HEK293 (cell line): Measurements from ENCODE around the gene ARHGAP45.

ENCODE experiments used
- CTCF ChIA-PET: fragments of 350-600 bp; formaldehyde crosslinking; extraction: SDS; loops from one replicate; lab custom pipeline; 2021; ENCODE audit warnings: antibody characterized with exemption; lab: Yijun Ruan, JAX
- POLR2A ChIA-PET: fragments of 300-600 bp; formaldehyde crosslinking; extraction: SDS; loops from one replicate; lab custom pipeline; 2020; ENCODE audit warnings: antibody characterized with exemption, inconsistent platforms; lab: Yijun Ruan, JAX
- H3K27ac ChIP-seq: fragments of 200-500 bp; sonication (Bioruptor generic); 2 replicates; pipeline ENCODE4 v1.5.1; 2014; ENCODE audit warnings: low read depth, low read length, control low read depth, inconsistent platforms; ENCODE audit errors: extremely low read depth
- H3K36me3 ChIP-seq, 2 experiments: fragments of 200-500 bp in 1 of 2; sonication (Bioruptor generic) in 1 of 2; 1 replicate in 1 of 2; 2 replicates in 1 of 2; pipeline ENCODE4 v1.5.1; 2014 to 2017; ENCODE audit warnings: inconsistent platforms in 2 of 2, low read length in 2 of 2; ENCODE audit not compliant: control insufficient read depth in 2 of 2, insufficient read depth in 1 of 2
- H3K4me1 ChIP-seq: fragments of 200-500 bp; sonication (Bioruptor generic); 2 replicates; pipeline ENCODE4 v1.5.1; 2014; ENCODE audit warnings: mild to moderate bottlenecking, low read length, inconsistent platforms; ENCODE audit not compliant: control insufficient read depth, insufficient read depth
- H3K4me3 ChIP-seq: 2 replicates; pipeline ENCODE4 v1.5.1; 2011; ENCODE audit warnings: low read depth, mild to moderate bottlenecking, control low read depth, low read length, moderate library complexity
- H3K9me3 ChIP-seq: fragments of 200-500 bp; sonication (Bioruptor generic); 2 replicates; pipeline ENCODE4 v1.5.1; 2014; ENCODE audit warnings: low read depth, low read length, inconsistent platforms; ENCODE audit not compliant: control insufficient read depth, insufficient read depth
- HOXD13 ChIP-seq: sonication (generic); formaldehyde crosslinking; IDR thresholded peaks from 2 replicates; pipeline ENCODE4 v1.8.0; 2022; ENCODE audit warnings: missing genetic modification reagents, borderline replicate concordance
- KLF16 ChIP-seq: fragments of 450-650 bp; formaldehyde crosslinking; IDR thresholded peaks from 2 replicates; pipeline ENCODE4 v1.5.1; 2017; ENCODE audit warnings: missing biosample characterization, missing genetic modification characterization
- KLF8 ChIP-seq: fragments of 450-650 bp; formaldehyde crosslinking; IDR thresholded peaks from 2 replicates; pipeline ENCODE4 v1.5.1; 2016; ENCODE audit warnings: missing biosample characterization, missing genetic modification characterization
- KLF9 ChIP-seq: fragments of 450-650 bp; formaldehyde crosslinking; IDR thresholded peaks from 2 replicates; pipeline ENCODE4 v1.5.1; 2016; ENCODE audit warnings: missing biosample characterization, missing genetic modification characterization, low read depth
- OSR2 ChIP-seq: fragments of 450-650 bp; formaldehyde crosslinking; IDR thresholded peaks from 2 replicates; pipeline ENCODE4 v1.5.1; 2016; ENCODE audit warnings: missing biosample characterization, missing genetic modification characterization
- PRDM1 ChIP-seq: fragments of 450-650 bp; formaldehyde crosslinking; IDR thresholded peaks from 2 replicates; pipeline ENCODE4; 2016; ENCODE audit warnings: missing biosample characterization, missing genetic modification characterization
- PRDM2 ChIP-seq: fragments of 450-650 bp; formaldehyde crosslinking; IDR thresholded peaks from 2 replicates; pipeline ENCODE4 v1.5.1; 2016; ENCODE audit warnings: missing biosample characterization, missing genetic modification characterization, borderline replicate concordance
- SCRT2 ChIP-seq: fragments of 450-650 bp; formaldehyde crosslinking; IDR thresholded peaks from 2 replicates; pipeline ENCODE4 v1.5.1; 2016; ENCODE audit warnings: missing biosample characterization, missing genetic modification characterization
- SP2 ChIP-seq: fragments of 450-650 bp; formaldehyde crosslinking; IDR thresholded peaks from 2 replicates; pipeline ENCODE4 v1.5.1; 2016; ENCODE audit warnings: missing biosample characterization, missing genetic modification characterization
- SP7 ChIP-seq: fragments of 450-650 bp; formaldehyde crosslinking; IDR thresholded peaks from 2 replicates; pipeline ENCODE4 v1.5.1; 2016; ENCODE audit warnings: missing biosample characterization, missing genetic modification characterization
- TCF7L2 ChIP-seq: IDR thresholded peaks from 2 replicates; pipeline ENCODE4 v1.6.1; 2011; ENCODE audit warnings: low read depth, mild to moderate bottlenecking, inconsistent platforms, low read length, moderate library complexity, borderline replicate concordance
- YY1 ChIP-seq: fragments of 450-650 bp; formaldehyde crosslinking; IDR thresholded peaks from 2 replicates; pipeline ENCODE4 v1.5.1; 2018; ENCODE audit warnings: missing biosample characterization, missing genetic modification characterization
- YY2 ChIP-seq: fragments of 450-650 bp; formaldehyde crosslinking; IDR thresholded peaks from 2 replicates; pipeline ENCODE4 v1.5.1; 2016; ENCODE audit warnings: missing biosample characterization, missing genetic modification characterization
- ZEB2 ChIP-seq: fragments of 450-650 bp; formaldehyde crosslinking; IDR thresholded peaks from 2 replicates; pipeline ENCODE4 v1.5.1; 2016; ENCODE audit warnings: missing biosample characterization, missing genetic modification characterization
- ZNF175 ChIP-seq: fragments of 450-650 bp; formaldehyde crosslinking; IDR thresholded peaks from 2 replicates; pipeline ENCODE4 v1.5.1; 2016; ENCODE audit warnings: missing biosample characterization, missing genetic modification characterization
- ZNF266 ChIP-seq: fragments of 450-650 bp; formaldehyde crosslinking; IDR thresholded peaks from 2 replicates; pipeline ENCODE4 v1.5.1; 2016; ENCODE audit warnings: missing biosample characterization, missing genetic modification characterization, low read depth
- ZNF274 ChIP-seq, 2 experiments: fragments of 200-500 bp in 1 of 2; fragments of 450-650 bp in 1 of 2; sonication (Bioruptor generic) in 1 of 2; formaldehyde crosslinking in 1 of 2; IDR thresholded peaks; 2 replicates each; pipeline versions ENCODE4 v1.5.1 to v1.6.1; 2014 to 2016; ENCODE audit warnings: borderline replicate concordance in 1 of 2, inconsistent platforms in 1 of 2, low read length in 1 of 2, missing biosample characterization in 1 of 2, missing genetic modification characterization in 1 of 2
- ZNF449 ChIP-seq: fragments of 450-650 bp; formaldehyde crosslinking; IDR thresholded peaks from 2 replicates; pipeline ENCODE4 v1.5.1; 2017; ENCODE audit warnings: missing biosample characterization, mild to moderate bottlenecking, missing genetic modification characterization, moderate library complexity
- ZNF510 ChIP-seq: fragments of 450-650 bp; formaldehyde crosslinking; IDR thresholded peaks from 2 replicates; pipeline ENCODE4 v1.5.1; 2018; ENCODE audit warnings: mild to moderate bottlenecking, missing genetic modification characterization, missing biosample characterization; ENCODE audit not compliant: insufficient replicate concordance
- ZNF610 ChIP-seq: fragments of 450-650 bp; formaldehyde crosslinking; IDR thresholded peaks from 2 replicates; pipeline ENCODE4 v1.5.1; 2016; ENCODE audit warnings: missing biosample characterization, missing genetic modification characterization, borderline replicate concordance
- ZNF658 ChIP-seq: fragments of 450-650 bp; formaldehyde crosslinking; IDR thresholded peaks from 2 replicates; pipeline ENCODE4; 2016; ENCODE audit warnings: missing biosample characterization, missing genetic modification characterization
- TF ChIP-seq, protein P1 (sequence below): fragments of 450-650 bp; formaldehyde crosslinking; IDR thresholded peaks from 2 replicates; pipeline ENCODE4 v1.5.1; 2016; ENCODE audit warnings: missing biosample characterization, missing genetic modification characterization
- TF ChIP-seq, protein P2 (sequence below): fragments of 450-650 bp; formaldehyde crosslinking; IDR thresholded peaks from 2 replicates; pipeline ENCODE4 v1.5.1; 2016; ENCODE audit warnings: missing biosample characterization, missing genetic modification characterization
- TF ChIP-seq, protein P3 (sequence below): fragments of 450-650 bp; formaldehyde crosslinking; IDR thresholded peaks from 2 replicates; pipeline ENCODE4 v1.5.1; 2017; ENCODE audit warnings: missing biosample characterization, missing genetic modification characterization

ARHGAP45 gene

GRCh38 chr19:1094978-1095701 lies 28.2 kb downstream of the ARHGAP45 start, which contains the start of gene POLR2E:
TSS of gene POLR2E (minus strand) at chr19:1095375. CDS start at chr19:1095315, 60 bp downstream.
- Histone ChIP-seq H3K36me3 (peaks cover 13 to 33% of the 10 kb centered on the region in 2 experiments; a peak in 2 of 3 replicates), H3K27ac (peak within 1 kb of the TSS; percentile 18; the same call in 1 of the 2 replicates), H3K4me1 (peaks cover 4% of the 10 kb centered on the region; the same call in 1 of the 2 replicates), H3K4me3 (peak within 1 kb of the TSS; percentile 83), H3K9me3 (no peaks in the 10 kb centered on the region)
- CTCF ChIA-PET = interaction anchor here (1.0 kb wide), 1 partner anchor 66 kb away, joined by 3 read pairs; no protein-coding TSS in a partner anchor
- POLR2A ChIA-PET = interaction anchor here (0.9 to 1.3 kb wide), 4 partner anchors 10 to 56 kb away, joined by 4 to 6 read pairs (median 4); partner anchors contain the start of gene ABCA7
- TF ChIP-seq SCRT2 (peak; percentile 100), TCF7L2 (no peak), HOXD13 (CRISPR knock-in tag) (peak; percentile 97; the same call in 1 of the 2 replicates), ZNF658 (tag by site-specific recombination) (no peak), YY1 (tag by site-specific recombination) (peak; percentile 10; the same call in 1 of the 2 replicates), SP7 (tag by site-specific recombination) (peak; percentile 64; the same call in 1 of the 2 replicates), SP2 (peak; percentile 78), YY2 (tag by site-specific recombination) (peak; percentile 87), OSR2 (no peak), KLF9 (peak; percentile 44; the same call in 1 of the 2 replicates), ZNF175 (no peak), KLF8 (tag by site-specific recombination) (peak; percentile 49; the same call in 1 of the 2 replicates), ZNF449 (tag by site-specific recombination) (no peak), ZEB2 (peak; percentile 68; the same call in 1 of the 2 replicates), PRDM2 (tag by site-specific recombination) (peak; percentile 79; the same call in 1 of the 2 replicates), PRDM1 (tag by site-specific recombination) (no peak), KLF16 (tag by site-specific recombination) (peak; percentile 14; the same call in 1 of the 2 replicates), ZNF266 (no peak), ZNF274 (IDR thresholded peaks at IDR 0.05; ENCODE audit: low read length) (no peak), ZNF274 (tag by site-specific recombination; IDR thresholded peaks at IDR 0.05; ENCODE audit: borderline replicate concordance) (no peak), ZNF510 (tag by site-specific recombination) (no peak), ZNF610 (tag by site-specific recombination) (peak; percentile 81; the same call in 1 of the 2 replicates)
- TF ChIP-seq, protein P1, sequence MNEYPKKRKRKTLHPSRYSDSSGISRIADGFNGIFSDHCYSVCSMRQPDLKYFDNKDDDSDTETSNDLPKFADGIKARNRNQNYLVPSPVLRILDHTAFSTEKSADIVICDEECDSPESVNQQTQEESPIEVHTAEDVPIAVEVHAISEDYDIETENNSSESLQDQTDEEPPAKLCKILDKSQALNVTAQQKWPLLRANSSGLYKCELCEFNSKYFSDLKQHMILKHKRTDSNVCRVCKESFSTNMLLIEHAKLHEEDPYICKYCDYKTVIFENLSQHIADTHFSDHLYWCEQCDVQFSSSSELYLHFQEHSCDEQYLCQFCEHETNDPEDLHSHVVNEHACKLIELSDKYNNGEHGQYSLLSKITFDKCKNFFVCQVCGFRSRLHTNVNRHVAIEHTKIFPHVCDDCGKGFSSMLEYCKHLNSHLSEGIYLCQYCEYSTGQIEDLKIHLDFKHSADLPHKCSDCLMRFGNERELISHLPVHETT = 0 out of 2 replicates have a peak, but pooled peaks have one; percentile 37
- TF ChIP-seq, protein P2, sequence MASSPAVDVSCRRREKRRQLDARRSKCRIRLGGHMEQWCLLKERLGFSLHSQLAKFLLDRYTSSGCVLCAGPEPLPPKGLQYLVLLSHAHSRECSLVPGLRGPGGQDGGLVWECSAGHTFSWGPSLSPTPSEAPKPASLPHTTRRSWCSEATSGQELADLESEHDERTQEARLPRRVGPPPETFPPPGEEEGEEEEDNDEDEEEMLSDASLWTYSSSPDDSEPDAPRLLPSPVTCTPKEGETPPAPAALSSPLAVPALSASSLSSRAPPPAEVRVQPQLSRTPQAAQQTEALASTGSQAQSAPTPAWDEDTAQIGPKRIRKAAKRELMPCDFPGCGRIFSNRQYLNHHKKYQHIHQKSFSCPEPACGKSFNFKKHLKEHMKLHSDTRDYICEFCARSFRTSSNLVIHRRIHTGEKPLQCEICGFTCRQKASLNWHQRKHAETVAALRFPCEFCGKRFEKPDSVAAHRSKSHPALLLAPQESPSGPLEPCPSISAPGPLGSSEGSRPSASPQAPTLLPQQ (tag by site-specific recombination) = peak; percentile 84
- TF ChIP-seq, protein P3, sequence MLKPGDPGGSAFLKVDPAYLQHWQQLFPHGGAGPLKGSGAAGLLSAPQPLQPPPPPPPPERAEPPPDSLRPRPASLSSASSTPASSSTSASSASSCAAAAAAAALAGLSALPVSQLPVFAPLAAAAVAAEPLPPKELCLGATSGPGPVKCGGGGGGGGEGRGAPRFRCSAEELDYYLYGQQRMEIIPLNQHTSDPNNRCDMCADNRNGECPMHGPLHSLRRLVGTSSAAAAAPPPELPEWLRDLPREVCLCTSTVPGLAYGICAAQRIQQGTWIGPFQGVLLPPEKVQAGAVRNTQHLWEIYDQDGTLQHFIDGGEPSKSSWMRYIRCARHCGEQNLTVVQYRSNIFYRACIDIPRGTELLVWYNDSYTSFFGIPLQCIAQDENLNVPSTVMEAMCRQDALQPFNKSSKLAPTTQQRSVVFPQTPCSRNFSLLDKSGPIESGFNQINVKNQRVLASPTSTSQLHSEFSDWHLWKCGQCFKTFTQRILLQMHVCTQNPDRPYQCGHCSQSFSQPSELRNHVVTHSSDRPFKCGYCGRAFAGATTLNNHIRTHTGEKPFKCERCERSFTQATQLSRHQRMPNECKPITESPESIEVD = no peak
